B cell (primary cell): Measurements from ENCODE around the gene CACHD1. TPM values are rescaled to one million over a fixed set of nuclear protein-coding genes. Genes with fewer than 3 reads are reported as not detected.

Experiments used
- ATAC-seq: fragments of 200-7000 bp; cut with Tn5 transposase; one replicate; pipeline ENCODE4 v1.10.0; 2021; ENCODE audit warnings: low read depth, mild to moderate bottlenecking, moderate number of reproducible peaks, moderate library complexity
- CTCF ChIA-PET: fragments of 350-600 bp; sonication (Branson Sonifier 250); formaldehyde crosslinking; loops from one replicate; lab custom pipeline; 2021; ENCODE audit warnings: antibody characterized with exemption, inconsistent platforms; lab: Charles Lee
- POLR2A ChIA-PET: fragments of 350-600 bp; sonication (Branson Sonifier 250); formaldehyde crosslinking; loops from one replicate; lab custom pipeline; 2021; ENCODE audit warnings: antibody characterized with exemption; lab: Charles Lee
- DNase-seq: peaks from one replicate; pipeline ENCODE4 v3.0.0; 2013
- H2AFZ ChIP-seq: 2 replicates; pipeline ENCODE4 v1.6.1; 2012; ENCODE audit warnings: mild to moderate bottlenecking, low read depth, low read length; ENCODE audit not compliant: insufficient read depth, poor library complexity, severe bottlenecking
- H3K27ac ChIP-seq, 2 donors: 1 replicate in 1 of 2; 2 replicates in 1 of 2; pipeline ENCODE4 v1.5.1; 2012 to 2013; ENCODE audit warnings: low read length in 2 of 2, mild to moderate bottlenecking in 2 of 2, moderate library complexity in 1 of 2
- H3K27me3 ChIP-seq, 4 experiments: fragments of 200-600 bp in 1 of 4; sonication (generic) in 1 of 4; replicated peaks in 1 of 4; 1 replicate in 2 of 4; 2 replicates in 2 of 4; pipeline versions ENCODE4 v1.6.1 to v1.7.0; 2013 to 2016; ENCODE audit warnings: low read length in 3 of 4, mild to moderate bottlenecking in 2 of 4, mixed read lengths in 1 of 4, moderate library complexity in 1 of 4; ENCODE audit not compliant: insufficient read depth in 4 of 4, control insufficient read depth in 3 of 4; ENCODE audit errors: control extremely low read depth in 1 of 4
- H3K36me3 ChIP-seq, 2 experiments: replicated peaks in 1 of 2; 1 replicate in 1 of 2; 2 replicates in 1 of 2; pipeline versions ENCODE4 v1.6.1 to v1.7.1; 2013; ENCODE audit warnings: low read length in 1 of 2; ENCODE audit not compliant: insufficient read depth in 2 of 2, control insufficient read depth in 1 of 2; ENCODE audit errors: control extremely low read depth in 1 of 2, extremely low read depth in 1 of 2
- H3K4me1 ChIP-seq, 2 donors: fragments of 200-600 bp in 1 of 2; sonication (generic) in 1 of 2; 1 replicate in 1 of 2; 2 replicates in 1 of 2; pipeline versions ENCODE4 v1.5.1 to v1.6.1; 2013 to 2017; ENCODE audit warnings: low read length in 2 of 2; ENCODE audit not compliant: control insufficient read depth in 2 of 2, insufficient read depth in 2 of 2
- H3K4me2 ChIP-seq: replicated peaks from 2 replicates; pipeline ENCODE3; 2012; ENCODE audit warnings: mild to moderate bottlenecking, low read depth, low read length; ENCODE audit not compliant: poor library complexity, severe bottlenecking
- H3K4me3 ChIP-seq, 5 experiments: fragments of 200-600 bp in 1 of 5; sonication (generic) in 1 of 5; 1 replicate in 3 of 5; 2 replicates in 2 of 5; pipeline versions ENCODE4 v1.5.1 to v1.7.0; 2011 to 2016; ENCODE audit warnings: low read length in 4 of 5, mild to moderate bottlenecking in 4 of 5, low read depth in 2 of 5, control low read depth in 1 of 5, moderate library complexity in 1 of 5; ENCODE audit not compliant: insufficient read depth in 1 of 5; ENCODE audit errors: control extremely low read depth in 1 of 5, extremely low read depth in 1 of 5
- H3K79me2 ChIP-seq: fragments of 200-600 bp; sonication (generic); one replicate; pipeline ENCODE4 v1.6.0; 2016; ENCODE audit warnings: low read length; ENCODE audit not compliant: control insufficient read depth, insufficient read depth
- H3K9ac ChIP-seq: fragments of 200-600 bp; sonication (generic); 2 replicates; pipeline ENCODE4 v1.6.1; 2017; ENCODE audit warnings: mild to moderate bottlenecking, low read length, moderate library complexity
- H3K9me3 ChIP-seq, 3 donors: one replicate each; pipeline versions ENCODE4 v1.6.1 to v1.7.1; 2013; ENCODE audit warnings: low read length in 2 of 3; ENCODE audit not compliant: control insufficient read depth in 2 of 3, insufficient read depth in 1 of 3; ENCODE audit errors: control extremely low read depth in 1 of 3
- H4K20me1 ChIP-seq: 2 replicates; pipeline ENCODE4 v1.6.0; 2012; ENCODE audit warnings: mild to moderate bottlenecking, low read length; ENCODE audit not compliant: insufficient read depth, control insufficient read depth, poor library complexity, severe bottlenecking
- H3K27ac Mint-ChIP-seq: one replicate; pipeline ENCODE4 v1.8.0; 2021; ENCODE audit warnings: mixed read lengths
- H3K27me3 Mint-ChIP-seq: one replicate; pipeline ENCODE4 v1.8.0; 2021; ENCODE audit warnings: mixed read lengths
- H3K4me1 Mint-ChIP-seq: one replicate; pipeline ENCODE4 v1.8.0; 2021; ENCODE audit warnings: mixed read lengths
- H3K4me3 Mint-ChIP-seq: one replicate; pipeline ENCODE4 v1.8.0; 2021; ENCODE audit warnings: mixed read lengths
- H3K9me3 Mint-ChIP-seq: one replicate; pipeline ENCODE4 v1.8.0; 2022; ENCODE audit warnings: mixed read lengths; ENCODE audit not compliant: insufficient read depth
- EZH2 ChIP-seq: IDR thresholded peaks from 2 replicates; pipeline ENCODE4 v1.6.1; 2012; ENCODE audit warnings: borderline replicate concordance, low read depth, mild to moderate bottlenecking, moderate library complexity, low read length; ENCODE audit not compliant: insufficient read depth, poor library complexity, severe bottlenecking
- WGBS: methylation state at CpG from one replicate; pipeline ENCODE4 v1.1.5; 2013; ENCODE audit warnings: missing lambda C conversion rate; ENCODE audit not compliant: insufficient coverage; 5-methylcytosine and 5-hydroxymethylcytosine counted together
- intact Hi-C: fragments of 100-400 bp; cut with micrococcal nuclease; formaldehyde crosslinking; loops from one replicate; pipeline ENCODE4 v1.10.0; 2022
- polyA minus RNA-seq: library from RNA; depleted of rRNA, polyadenylated mRNA; stranded (reverse); fragments of >200 nt; gene quantifications from 2 replicates; pipeline ENCODE4 v1.2.3, GENCODE V29; 2012
- polyA plus RNA-seq: library from polyadenylated mRNA; depleted of rRNA; stranded (reverse); fragments of >200 nt; gene quantifications from 2 replicates; pipeline ENCODE4 v1.2.3, GENCODE V29; 2012
- total RNA-seq, 2 donors: library from RNA; stranded (reverse); fragments of 120-200 nt in 1 of 2; gene quantifications; 1 replicate in 1 of 2; 2 replicates in 1 of 2; pipeline versions ENCODE4 v1.2.3 to v1.2.4, GENCODE V29; 2013 to 2022
- TF ChIP-seq, protein P1 (sequence below): fragments of 200-600 bp; IDR thresholded peaks from one replicate; pipeline ENCODE4 v1.8.0; 2022; ENCODE audit warnings: antibody characterized with exemption, mild to moderate bottlenecking

Gene CACHD1
- total RNA-seq (not detected in 2 replicates), polyA plus RNA-seq (0.06 TPM in 1 of 2 replicates, not detected in the other), polyA minus RNA-seq (0.21 TPM in 1 of 2 replicates, not detected in the other)
- 0.30 TPM for total RNA-seq (2013)

DNA sequence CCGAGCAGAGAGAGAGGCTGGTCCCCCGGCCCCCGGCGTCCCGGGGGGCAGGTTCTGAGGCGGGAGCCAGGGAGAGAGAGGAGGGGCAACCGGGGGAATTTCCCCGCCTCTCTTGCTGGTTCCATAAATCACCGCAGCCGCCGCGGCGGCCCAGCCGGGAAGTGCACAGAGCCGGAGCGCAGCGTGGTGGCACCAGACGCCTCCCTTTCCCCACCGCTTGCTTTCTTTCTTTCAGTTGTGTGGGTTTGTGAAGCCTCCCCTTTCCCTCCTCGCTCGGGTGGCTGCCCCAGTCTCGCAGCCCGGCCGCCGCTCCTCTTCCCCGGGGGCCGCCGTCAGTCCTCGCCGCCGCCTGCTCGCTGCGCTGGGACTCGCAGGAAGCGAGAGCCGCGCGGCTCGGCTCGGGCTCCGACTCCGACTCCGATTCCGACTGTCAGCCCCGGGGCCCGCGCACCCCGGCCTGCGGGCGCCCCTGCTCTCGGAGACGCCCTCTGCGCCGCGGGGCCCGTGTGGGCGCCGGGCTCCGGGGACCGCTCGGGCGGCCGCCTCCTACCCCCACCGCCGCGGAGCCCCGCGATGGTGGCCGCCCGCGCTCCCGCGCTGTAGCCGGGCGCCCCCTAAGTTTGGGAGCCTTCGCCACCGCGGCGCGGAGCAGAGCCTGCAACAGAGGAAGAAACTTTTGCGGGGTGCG, at the start of gene CACHD1:
Gene CACHD1, plus strand, starts transcription at position 153 of the 688 bp plus-strand sequence. CDS start 616 bp downstream, outside the sequence.
- TF ChIP-seq, protein P1, sequence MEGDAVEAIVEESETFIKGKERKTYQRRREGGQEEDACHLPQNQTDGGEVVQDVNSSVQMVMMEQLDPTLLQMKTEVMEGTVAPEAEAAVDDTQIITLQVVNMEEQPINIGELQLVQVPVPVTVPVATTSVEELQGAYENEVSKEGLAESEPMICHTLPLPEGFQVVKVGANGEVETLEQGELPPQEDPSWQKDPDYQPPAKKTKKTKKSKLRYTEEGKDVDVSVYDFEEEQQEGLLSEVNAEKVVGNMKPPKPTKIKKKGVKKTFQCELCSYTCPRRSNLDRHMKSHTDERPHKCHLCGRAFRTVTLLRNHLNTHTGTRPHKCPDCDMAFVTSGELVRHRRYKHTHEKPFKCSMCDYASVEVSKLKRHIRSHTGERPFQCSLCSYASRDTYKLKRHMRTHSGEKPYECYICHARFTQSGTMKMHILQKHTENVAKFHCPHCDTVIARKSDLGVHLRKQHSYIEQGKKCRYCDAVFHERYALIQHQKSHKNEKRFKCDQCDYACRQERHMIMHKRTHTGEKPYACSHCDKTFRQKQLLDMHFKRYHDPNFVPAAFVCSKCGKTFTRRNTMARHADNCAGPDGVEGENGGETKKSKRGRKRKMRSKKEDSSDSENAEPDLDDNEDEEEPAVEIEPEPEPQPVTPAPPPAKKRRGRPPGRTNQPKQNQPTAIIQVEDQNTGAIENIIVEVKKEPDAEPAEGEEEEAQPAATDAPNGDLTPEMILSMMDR, result no peak
- TF ChIP-seq EZH2, result no peak
- Histone ChIP-seq H3K79me2 (no peaks in the 10 kb centered on the region), H3K27ac (no peak within 1 kb of the TSS), H3K36me3 (no peaks in the 10 kb centered on the region), H3K9ac (peak within 1 kb of the TSS; percentile 53), H3K4me2 (peak within 1 kb of the TSS; percentile 80), H3K27me3 (peaks cover 0 to 40% (median 20%) of the 10 kb centered on the region in 4 experiments), H4K20me1 (no peaks in the 10 kb centered on the region), H2AFZ (peak within 1 kb of the TSS; percentile 63), H3K4me1 (peaks cover 18% of the 10 kb centered on the region in 2 donors), H3K4me3 (peak within 1 kb of the TSS in 4 of 5 experiments; percentile 26 to 51 (median 40)), H3K9me3 (peaks cover 0 to 9% (median 0%) of the 10 kb centered on the region in 3 donors)
- no peak within 1 kb of the TSS for H3K27ac Mint-ChIP-seq
- DNase-seq (peak; percentile 43), ATAC-seq (peak; percentile 28)
- H3K4me1 Mint-ChIP-seq, result peaks cover 18% of the 10 kb centered on the region
- POLR2A ChIA-PET, result no interaction called here
- intact Hi-C loops, result no loop called here
- CTCF ChIA-PET, result no interaction called here
- H3K27me3 Mint-ChIP-seq, result peaks cover 61% of the 10 kb centered on the region
- H3K9me3 Mint-ChIP-seq, result no peaks in the 10 kb centered on the region
- H3K4me3 Mint-ChIP-seq, result peak within 1 kb of the TSS; percentile 82
- under 1% methylated on average over 73 of the region's 82 CpGs for WGBS

DNA sequence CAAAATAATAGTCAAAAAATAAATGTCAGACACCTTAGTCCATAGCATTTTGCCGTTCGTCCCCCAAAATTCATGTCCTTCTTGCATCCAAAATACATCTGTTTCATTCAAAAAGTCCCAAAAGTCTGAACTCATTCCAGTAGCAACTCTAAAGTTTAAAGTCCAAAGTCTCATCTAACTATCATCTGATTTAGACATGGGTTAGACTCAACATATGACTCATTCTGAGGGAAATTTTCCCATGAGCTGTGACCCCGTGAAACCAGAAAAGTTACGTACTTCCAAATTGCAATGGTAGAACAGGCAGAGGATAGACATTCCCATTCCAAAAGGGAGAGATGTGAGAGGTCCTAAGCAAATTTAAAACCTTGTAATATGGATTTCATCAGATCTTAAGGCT, 48.6 kb upstream of the CACHD1 start:
- DNase-seq, result no peak
- POLR2A ChIA-PET, result no interaction called here
- no peaks in the 10 kb centered on the region for H3K79me2 ChIP-seq
- TF ChIP-seq, protein P1, result no peak
- TF ChIP-seq EZH2, result no peak
- CTCF ChIA-PET, result no interaction called here
- H3K27me3 ChIP-seq, result no peaks in the 10 kb centered on the region
- no peak for ATAC-seq
- H3K27ac ChIP-seq, result no peak overlapping the region
- 93% methylated on average over 2 of the region's 4 CpGs for WGBS
- Mint-ChIP-seq H3K27me3 (peaks cover 4% of the 10 kb centered on the region), H3K4me1 (no peaks in the 10 kb centered on the region), H3K4me3 (no peak overlapping the region), H3K9me3 (no peaks in the 10 kb centered on the region), H3K27ac (no peak overlapping the region)
- no peaks in the 10 kb centered on the region for H3K9me3 ChIP-seq
- H3K9ac ChIP-seq, result no peak overlapping the region
- no peak overlapping the region for H3K4me3 ChIP-seq
- H3K36me3 ChIP-seq, result no peaks in the 10 kb centered on the region
- no peaks in the 10 kb centered on the region for H3K4me1 ChIP-seq
- no peak overlapping the region for H2AFZ ChIP-seq
- intact Hi-C loops, result no loop called here
- no peak overlapping the region for H3K4me2 ChIP-seq
- H4K20me1 ChIP-seq, result no peaks in the 10 kb centered on the region
